ENCODE results near the gene CCDC18. TPM values are rescaled to one million over a fixed set of nuclear protein-coding genes. Genes with fewer than 3 reads are reported as not detected.

Gene CCDC18
- polyA plus RNA-seq, 1 donor from 2014 or later, result 5.7 TPM

GRCh38 chr1:93150729-93151128, 29.8 kb upstream of the CCDC18 start:
- Histone ChIP-seq H3K79me2 (replicated peaks; ENCODE audit: insufficient read depth, low read length) (no peaks in the 10 kb centered on the region), H3K36me3 (ENCODE audit: insufficient read depth, low read length) (no peaks in the 10 kb centered on the region), H3K9ac (ENCODE audit: low read length) (no peak overlapping the region), H3K4me2 (ENCODE audit: low read length) (no peak overlapping the region), H3K27ac (ENCODE audit: low read length) (no peak overlapping the region), H4K20me1 (ENCODE audit: insufficient read depth) (no peaks in the 10 kb centered on the region), H3K9me2 (ENCODE audit: insufficient read depth, low read length) (no peaks in the 10 kb centered on the region), H2AFZ (ENCODE audit: low read depth, low read length) (no peak overlapping the region), H3K27me3 (ENCODE audit: insufficient read depth, low read depth, low read length) (no peaks in the 10 kb centered on the region), H3K9me3 (ENCODE audit: low read length) (no peaks in the 10 kb centered on the region), H3K4me3 (ENCODE audit: low read length) (no peak overlapping the region), H3F3A (ENCODE audit: insufficient read depth, low read length, poor library complexity, severe bottlenecking) (no peaks in the 10 kb centered on the region)
- TF ChIP-seq RAD21 (conservative IDR thresholded peaks at IDR 0.05) (no peak), EP300 (conservative IDR thresholded peaks at IDR 0.05; ENCODE audit: poor library complexity, severe bottlenecking) (no peak), MXI1 (conservative IDR thresholded peaks at IDR 0.05; ENCODE audit: poor library complexity, severe bottlenecking) (no peak), TAF1 (IDR thresholded peaks at IDR 0.05; ENCODE audit: low read depth) (no peak), EZH2 (IDR thresholded peaks at IDR 0.05; ENCODE audit: borderline replicate concordance, insufficient read depth, low read length, poor library complexity, severe bottlenecking) (no peak), REST (IDR thresholded peaks at IDR 0.05; ENCODE audit: borderline replicate concordance) (no peak), POLR2AphosphoS5 (IDR thresholded peaks at IDR 0.05) (no peak), SMC3 (conservative IDR thresholded peaks at IDR 0.05; ENCODE audit: poor library complexity) (no peak), CTCF (IDR thresholded peaks at IDR 0.05; ENCODE audit: poor library complexity, severe bottlenecking) (no peak)

GRCh38 chr1:93151474-93151873, 29.1 kb upstream of the CCDC18 start:
- Histone ChIP-seq H2AFZ (ENCODE audit: low read depth, low read length) (no peak overlapping the region), H3K79me2 (replicated peaks; ENCODE audit: insufficient read depth, low read length) (no peaks in the 10 kb centered on the region), H4K20me1 (ENCODE audit: insufficient read depth) (no peaks in the 10 kb centered on the region), H3K4me3 (ENCODE audit: low read length) (no peak overlapping the region), H3K27ac (ENCODE audit: low read length) (no peak overlapping the region), H3F3A (ENCODE audit: insufficient read depth, low read length, poor library complexity, severe bottlenecking) (no peaks in the 10 kb centered on the region), H3K9ac (ENCODE audit: low read length) (no peak overlapping the region), H3K9me3 (ENCODE audit: low read length) (no peaks in the 10 kb centered on the region), H3K36me3 (ENCODE audit: insufficient read depth, low read length) (no peaks in the 10 kb centered on the region), H3K4me2 (ENCODE audit: low read length) (no peak overlapping the region), H3K27me3 (ENCODE audit: insufficient read depth, low read depth, low read length) (no peaks in the 10 kb centered on the region), H3K9me2 (ENCODE audit: insufficient read depth, low read length) (no peaks in the 10 kb centered on the region)
- TF ChIP-seq MXI1 (conservative IDR thresholded peaks at IDR 0.05; ENCODE audit: poor library complexity, severe bottlenecking), result no peak
- TF ChIP-seq EZH2 (IDR thresholded peaks at IDR 0.05; ENCODE audit: borderline replicate concordance, insufficient read depth, low read length, poor library complexity, severe bottlenecking), result no peak
- no peak for TF ChIP-seq TAF1 (IDR thresholded peaks at IDR 0.05; ENCODE audit: low read depth)
- TF ChIP-seq POLR2AphosphoS5 (IDR thresholded peaks at IDR 0.05), result no peak
- TF ChIP-seq SMC3 (conservative IDR thresholded peaks at IDR 0.05; ENCODE audit: poor library complexity), result no peak
- no peak for TF ChIP-seq EP300 (conservative IDR thresholded peaks at IDR 0.05; ENCODE audit: poor library complexity, severe bottlenecking)
- TF ChIP-seq CTCF (IDR thresholded peaks at IDR 0.05; ENCODE audit: poor library complexity, severe bottlenecking), result no peak
- TF ChIP-seq RAD21 (conservative IDR thresholded peaks at IDR 0.05), result no peak
- TF ChIP-seq REST (IDR thresholded peaks at IDR 0.05; ENCODE audit: borderline replicate concordance), result no peak
